ENCODE data around the gene VKORC1.

VKORC1 gene

DNA sequence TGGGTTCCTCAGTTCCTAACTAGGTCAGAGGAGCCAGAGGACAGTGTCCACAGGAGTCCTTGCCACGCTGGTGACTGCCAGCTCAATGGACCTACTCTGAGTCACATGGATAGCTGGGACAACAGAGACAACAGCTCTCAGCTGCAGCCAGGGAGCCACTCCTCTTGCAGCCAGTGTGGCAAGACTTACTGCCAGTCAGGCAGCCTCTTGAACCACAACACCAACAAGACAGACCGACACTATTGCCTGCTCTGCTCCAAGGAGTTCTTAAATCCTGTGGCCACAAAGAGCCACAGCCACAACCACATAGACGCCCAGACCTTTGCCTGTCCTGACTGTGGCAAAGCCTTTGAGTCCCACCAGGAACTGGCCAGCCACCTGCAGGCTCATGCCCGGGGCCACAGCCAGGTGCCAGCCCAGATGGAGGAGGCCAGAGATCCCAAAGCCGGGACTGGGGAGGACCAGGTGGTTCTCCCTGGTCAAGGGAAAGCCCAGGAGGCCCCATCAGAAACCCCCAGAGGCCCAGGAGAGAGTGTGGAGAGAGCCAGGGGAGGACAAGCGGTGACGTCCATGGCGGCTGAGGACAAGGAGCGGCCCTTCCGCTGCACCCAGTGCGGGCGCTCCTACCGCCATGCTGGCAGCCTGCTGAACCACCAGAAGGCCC lies 13.7 kb downstream of the VKORC1 start:
- no peaks in the 10 kb centered on the region for H3K36me3 ChIP-seq (ENCODE audit: control insufficient read depth, insufficient read depth, low read length)

DNA sequence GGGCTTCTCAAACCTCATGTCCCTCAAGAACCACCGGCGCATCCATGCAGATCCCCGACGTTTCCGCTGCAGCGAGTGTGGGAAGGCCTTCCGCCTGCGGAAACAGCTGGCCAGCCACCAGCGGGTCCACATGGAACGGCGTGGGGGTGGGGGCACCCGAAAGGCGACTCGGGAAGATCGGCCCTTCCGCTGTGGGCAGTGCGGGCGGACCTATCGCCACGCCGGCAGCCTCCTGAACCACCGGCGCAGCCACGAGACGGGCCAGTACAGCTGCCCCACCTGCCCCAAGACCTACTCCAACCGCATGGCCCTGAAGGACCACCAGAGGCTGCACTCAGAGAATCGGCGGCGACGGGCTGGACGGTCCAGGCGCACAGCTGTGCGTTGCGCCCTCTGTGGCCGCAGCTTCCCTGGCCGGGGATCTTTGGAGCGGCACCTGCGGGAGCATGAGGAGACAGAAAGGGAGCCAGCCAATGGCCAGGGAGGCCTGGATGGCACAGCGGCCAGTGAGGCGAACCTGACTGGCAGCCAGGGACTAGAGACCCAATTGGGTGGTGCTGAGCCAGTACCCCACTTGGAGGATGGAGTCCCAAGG lies 14.5 kb downstream of the VKORC1 start:
- Histone ChIP-seq H3K27me3 (ENCODE audit: control insufficient read depth, insufficient read depth, low read length) (no peaks in the 10 kb centered on the region), H3K36me3 (ENCODE audit: control insufficient read depth, insufficient read depth, low read length) (no peaks in the 10 kb centered on the region), H2AFZ (no peak overlapping the region), H3K4me2 (ENCODE audit: low read length) (no peak overlapping the region), H3K79me2 (peaks cover 21% of the 10 kb centered on the region), H3K27ac (no peak overlapping the region), H3K4me3 (ENCODE audit: low read depth, low read length) (no peak overlapping the region), H3K4me1 (no peaks in the 10 kb centered on the region), H3K9ac (no peak overlapping the region), H3K9me3 (ENCODE audit: control insufficient read depth, low read length) (no peaks in the 10 kb centered on the region)
- TF ChIP-seq, protein P1, sequence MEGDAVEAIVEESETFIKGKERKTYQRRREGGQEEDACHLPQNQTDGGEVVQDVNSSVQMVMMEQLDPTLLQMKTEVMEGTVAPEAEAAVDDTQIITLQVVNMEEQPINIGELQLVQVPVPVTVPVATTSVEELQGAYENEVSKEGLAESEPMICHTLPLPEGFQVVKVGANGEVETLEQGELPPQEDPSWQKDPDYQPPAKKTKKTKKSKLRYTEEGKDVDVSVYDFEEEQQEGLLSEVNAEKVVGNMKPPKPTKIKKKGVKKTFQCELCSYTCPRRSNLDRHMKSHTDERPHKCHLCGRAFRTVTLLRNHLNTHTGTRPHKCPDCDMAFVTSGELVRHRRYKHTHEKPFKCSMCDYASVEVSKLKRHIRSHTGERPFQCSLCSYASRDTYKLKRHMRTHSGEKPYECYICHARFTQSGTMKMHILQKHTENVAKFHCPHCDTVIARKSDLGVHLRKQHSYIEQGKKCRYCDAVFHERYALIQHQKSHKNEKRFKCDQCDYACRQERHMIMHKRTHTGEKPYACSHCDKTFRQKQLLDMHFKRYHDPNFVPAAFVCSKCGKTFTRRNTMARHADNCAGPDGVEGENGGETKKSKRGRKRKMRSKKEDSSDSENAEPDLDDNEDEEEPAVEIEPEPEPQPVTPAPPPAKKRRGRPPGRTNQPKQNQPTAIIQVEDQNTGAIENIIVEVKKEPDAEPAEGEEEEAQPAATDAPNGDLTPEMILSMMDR (IDR thresholded peaks at IDR 0.05) = no peak

More for the DNA sequence above, 13.7 kb downstream of the VKORC1 start:
- TF ChIP-seq, protein P1 (IDR thresholded peaks at IDR 0.05) = no peak
- H3K4me2 ChIP-seq (ENCODE audit: low read length) = no peak overlapping the region
- peaks cover 21% of the 10 kb centered on the region for H3K79me2 ChIP-seq
- H3K9ac ChIP-seq = no peak overlapping the region
- H3K27ac ChIP-seq = no peak overlapping the region
- H3K4me3 ChIP-seq (ENCODE audit: low read depth, low read length) = no peak overlapping the region
- no peaks in the 10 kb centered on the region for H3K9me3 ChIP-seq (ENCODE audit: control insufficient read depth, low read length)
- no peak overlapping the region for H2AFZ ChIP-seq
- no peaks in the 10 kb centered on the region for H3K27me3 ChIP-seq (ENCODE audit: control insufficient read depth, insufficient read depth, low read length)
- H3K4me1 ChIP-seq = no peaks in the 10 kb centered on the region

DNA sequence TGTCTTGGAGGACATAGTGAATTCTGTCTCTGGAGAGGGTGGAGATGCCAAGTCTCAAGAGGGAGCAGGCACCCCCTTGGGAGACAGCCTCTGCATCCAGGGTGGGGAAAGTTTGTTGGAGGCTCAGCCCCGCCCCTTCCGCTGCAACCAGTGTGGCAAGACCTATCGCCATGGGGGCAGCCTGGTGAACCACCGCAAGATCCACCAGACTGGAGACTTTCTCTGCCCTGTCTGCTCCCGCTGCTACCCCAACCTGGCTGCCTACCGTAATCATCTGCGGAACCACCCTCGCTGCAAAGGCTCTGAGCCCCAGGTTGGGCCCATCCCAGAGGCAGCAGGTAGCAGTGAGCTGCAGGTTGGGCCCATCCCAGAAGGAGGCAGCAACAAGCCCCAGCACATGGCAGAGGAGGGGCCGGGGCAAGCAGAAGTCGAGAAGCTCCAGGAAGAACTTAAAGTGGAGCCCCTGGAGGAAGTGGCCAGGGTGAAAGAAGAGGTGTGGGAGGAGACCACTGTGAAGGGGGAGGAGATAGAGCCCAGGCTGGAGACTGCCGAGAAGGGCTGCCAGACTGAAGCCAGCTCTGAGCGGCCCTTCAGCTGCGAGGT lies 15.2 kb downstream of the VKORC1 start:
- H3K9me3 ChIP-seq (ENCODE audit: control insufficient read depth, low read length) = no peaks in the 10 kb centered on the region
- no peak overlapping the region for H3K4me3 ChIP-seq (ENCODE audit: low read depth, low read length)
- peaks cover 21% of the 10 kb centered on the region for H3K79me2 ChIP-seq
- no peak overlapping the region for H3K4me2 ChIP-seq (ENCODE audit: low read length)
- no peak overlapping the region for H3K27ac ChIP-seq
- no peak overlapping the region for H3K9ac ChIP-seq
- no peaks in the 10 kb centered on the region for H3K36me3 ChIP-seq (ENCODE audit: control insufficient read depth, insufficient read depth, low read length)
- H3K4me1 ChIP-seq = peaks cover 2% of the 10 kb centered on the region
- H3K27me3 ChIP-seq (ENCODE audit: control insufficient read depth, insufficient read depth, low read length) = no peaks in the 10 kb centered on the region
- TF ChIP-seq, protein P1 (IDR thresholded peaks at IDR 0.05) = no peak
- H2AFZ ChIP-seq = no peak overlapping the region

DNA sequence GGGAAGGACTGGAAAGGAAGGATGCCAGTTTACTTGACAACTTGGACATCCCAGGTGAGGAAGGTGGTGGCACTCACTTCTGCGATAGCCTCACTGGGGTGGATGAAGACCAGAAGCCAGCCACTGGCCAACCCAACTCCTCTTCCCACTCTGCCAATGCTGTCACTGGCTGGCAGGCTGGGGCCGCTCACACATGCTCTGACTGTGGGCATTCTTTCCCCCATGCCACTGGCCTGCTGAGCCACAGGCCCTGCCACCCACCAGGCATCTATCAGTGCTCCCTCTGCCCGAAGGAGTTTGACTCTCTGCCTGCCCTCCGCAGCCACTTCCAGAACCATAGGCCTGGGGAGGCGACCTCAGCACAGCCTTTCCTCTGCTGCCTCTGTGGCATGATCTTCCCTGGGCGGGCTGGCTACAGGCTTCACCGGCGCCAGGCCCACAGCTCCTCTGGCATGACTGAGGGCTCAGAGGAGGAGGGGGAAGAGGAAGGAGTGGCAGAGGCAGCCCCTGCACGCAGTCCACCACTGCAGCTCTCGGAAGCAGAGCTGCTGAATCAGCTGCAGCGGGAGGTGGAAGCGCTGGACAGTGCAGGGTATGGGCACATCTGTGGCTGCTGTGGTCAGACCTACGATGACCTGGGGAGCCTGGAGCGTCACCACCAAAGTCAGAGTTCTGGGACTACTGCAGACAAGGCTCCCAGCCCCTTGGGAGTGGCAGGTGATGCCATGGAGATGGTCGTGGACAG lies 15.8 kb downstream of the VKORC1 start:
- H3K79me2 ChIP-seq = peaks cover 21% of the 10 kb centered on the region
- TF ChIP-seq, protein P1 (IDR thresholded peaks at IDR 0.05) = no peak
- H3K4me3 ChIP-seq (ENCODE audit: low read depth, low read length) = no peak overlapping the region
- H3K4me1 ChIP-seq = peaks cover 2% of the 10 kb centered on the region
- H3K9me3 ChIP-seq (ENCODE audit: control insufficient read depth, low read length) = no peaks in the 10 kb centered on the region
- no peaks in the 10 kb centered on the region for H3K36me3 ChIP-seq (ENCODE audit: control insufficient read depth, insufficient read depth, low read length)
- no peak overlapping the region for H3K4me2 ChIP-seq (ENCODE audit: low read length)
- H3K27ac ChIP-seq = no peak overlapping the region
- H2AFZ ChIP-seq = no peak overlapping the region
- H3K9ac ChIP-seq = no peak overlapping the region
- H3K27me3 ChIP-seq (ENCODE audit: control insufficient read depth, insufficient read depth, low read length) = no peaks in the 10 kb centered on the region
